Spleen (tissue), 11 donors: ENCODE results near the gene HMGCL. TPM values are rescaled to one million over a fixed set of nuclear protein-coding genes. Genes with fewer than 3 reads are reported as not detected.

Experiments
- DNase-seq: peaks from one replicate; pipeline ENCODE4 v3.0.0-alpha.2; 2020
- H3K27ac ChIP-seq, 8 donors: fragments of 200-600 bp; sonication (generic) in 7 of 8; 1 replicate in 4 of 8; 2 replicates in 4 of 8; pipeline versions ENCODE4 v1.5.0 to v1.8.0; 2016 to 2021; ENCODE audit warnings: inconsistent platforms in 4 of 8, mild to moderate bottlenecking in 4 of 8, moderate library complexity in 1 of 8
- H3K27me3 ChIP-seq, 7 donors: fragments of 200-600 bp; sonication (generic) in 6 of 7; replicated peaks in 1 of 7; 1 replicate in 4 of 7; 2 replicates in 3 of 7; pipeline versions ENCODE4 v1.5.0 to v1.8.0; 2016 to 2021; ENCODE audit warnings: inconsistent platforms in 3 of 7, mild to moderate bottlenecking in 1 of 7
- H3K36me3 ChIP-seq, 6 donors: fragments of 200-600 bp; sonication (generic) in 5 of 6; 1 replicate in 4 of 6; 2 replicates in 2 of 6; pipeline versions ENCODE4 v1.5.0 to v1.8.0; 2016 to 2021; ENCODE audit warnings: inconsistent platforms in 2 of 6
- H3K4me1 ChIP-seq, 6 donors: fragments of 200-600 bp; sonication (generic) in 5 of 6; 1 replicate in 3 of 6; 2 replicates in 3 of 6; pipeline versions ENCODE4 v1.5.0 to v1.8.0; 2016 to 2021; ENCODE audit warnings: inconsistent platforms in 3 of 6
- H3K4me3 ChIP-seq, 8 donors: fragments of 200-600 bp; sonication (generic) in 7 of 8; 1 replicate in 4 of 8; 2 replicates in 4 of 8; pipeline versions ENCODE4 v1.5.0 to v1.8.0; 2016 to 2021; ENCODE audit warnings: inconsistent platforms in 4 of 8, mild to moderate bottlenecking in 4 of 8, moderate library complexity in 2 of 8
- H3K9me3 ChIP-seq, 8 donors: fragments of 200-600 bp; sonication (generic) in 7 of 8; 1 replicate in 4 of 8; 2 replicates in 4 of 8; pipeline versions ENCODE4 v1.5.0 to v1.8.0; 2016 to 2021; ENCODE audit warnings: inconsistent platforms in 4 of 8
- POLR2A ChIP-seq, 3 donors: fragments of 450-650 bp; IDR thresholded peaks; one replicate each; pipeline ENCODE4 v1.5.1; 2017; ENCODE audit warnings: antibody characterized with exemption in 3 of 3, mild to moderate bottlenecking in 1 of 3
- POLR2AphosphoS5 ChIP-seq, 3 donors: sonication (generic); formaldehyde crosslinking; IDR thresholded peaks; one replicate each; pipeline ENCODE4 v1.5.1; 2017; ENCODE audit warnings: antibody characterized with exemption in 3 of 3
- WGBS, 5 donors: extraction: QIAGEN DNeasy Blood & Tissue Kit in 3 of 5; methylation state at CpG; one replicate each; pipeline versions ENCODE4 v1.1.5 to v1.1.7; 2013 to 2018; 5-methylcytosine and 5-hydroxymethylcytosine counted together
- intact Hi-C: fragments of 100-400 bp; cut with DNase I; formaldehyde crosslinking; loops from one replicate; pipeline ENCODE4 v1.15.0; 2023; ENCODE audit warnings: low total_unique reads
- polyA plus RNA-seq, 3 donors: library from polyadenylated mRNA; stranded (reverse); fragments of 200-250 nt; gene quantifications; one replicate each; pipeline ENCODE4 v1.2.1, GENCODE V29; 2013
- total RNA-seq, 7 donors: library from RNA; depleted of rRNA in 3 of 7; stranded (reverse); fragments of >200 nt in 3 of 7; fragmentation: NEBNext Ultra II Directional in 4 of 7; extraction: Animal tissue kit (Norgen Biotek cat#: 25700) in 4 of 7; gene quantifications; one replicate each; pipeline versions ENCODE4 v1.1.0 to v1.2.1, GENCODE V29; 2016 to 2021
- TF ChIP-seq, protein P1 (sequence below), 11 experiments: fragments of 200-600 bp in 7 of 11; fragments of 450-650 bp in 4 of 11; sonication (generic) in 4 of 11; IDR thresholded peaks in 8 of 11; conservative IDR thresholded peaks in 3 of 11; 1 replicate in 7 of 11; 2 replicates in 4 of 11; pipeline versions ENCODE4 v1.4.0 to v1.8.0; 2016 to 2021; ENCODE audit warnings: antibody characterized with exemption in 11 of 11, inconsistent platforms in 4 of 11, mild to moderate bottlenecking in 1 of 11
- donor health status: healthy with polysubstance abuse.
- donor health status: DM: no; HTN: no; CAD: no; lungs with moderate emphysema.
- donor health status: DM: no; HTN: no; CAD: no.
- donor health status: Bipolar disorder and iron deficiency.
- donor health status: healthy.
- donor health status: DM: no; HTN: no; CAD: no.
- donor health status: DM: yes; HTN: yes; CAD: no.

The HMGCL gene
- total and polyA plus RNA-seq, 10 donors, result 26.5 to 42.3 (median 34.6) TPM

DNA sequence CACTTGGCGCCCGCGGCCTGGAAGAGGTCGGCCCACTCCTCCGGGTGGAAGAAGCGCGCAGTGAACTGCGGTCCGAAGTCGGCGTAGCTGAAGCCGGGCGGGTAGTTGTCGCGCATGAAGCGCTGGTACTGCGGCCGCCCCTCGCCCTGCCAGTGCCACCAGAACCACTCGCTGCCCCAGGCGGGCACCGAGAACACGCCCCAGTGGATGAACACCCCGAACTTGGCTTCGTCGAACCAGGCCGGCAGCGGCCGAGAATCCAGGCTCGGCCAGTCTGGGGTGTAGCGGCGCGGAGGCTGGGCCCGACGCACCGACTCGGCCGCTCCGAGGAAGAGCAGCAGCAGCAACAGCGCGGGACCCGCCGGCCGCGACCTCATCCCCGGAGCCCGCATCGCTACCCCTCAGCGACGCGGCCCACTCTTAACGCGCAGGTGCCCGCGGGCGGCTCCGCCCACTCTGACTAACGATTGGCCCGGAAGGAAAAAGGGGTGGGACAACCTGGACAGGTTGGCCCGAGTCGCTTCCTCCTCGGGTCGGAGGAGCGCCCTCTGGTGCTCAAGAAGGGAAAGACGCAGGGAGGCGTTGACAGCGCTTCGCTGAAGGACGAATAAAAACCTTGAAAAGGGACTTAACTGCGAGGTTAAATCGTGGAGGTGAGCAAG, 42.8 kb upstream of the HMGCL start, which contains the start of gene FUCA1:
Gene FUCA1, minus strand, starts transcription at position 396 of the 662 bp plus-strand sequence. Its CDS starts 4 bp downstream, at position 392.
- Histone ChIP-seq H3K27ac (peak within 1 kb of the TSS; percentile 46 to 92 (median 82)), H3K4me1 (peaks cover 18 to 60% (median 38%) of the 10 kb centered on the region in 6 donors), H3K4me3 (peak within 1 kb of the TSS; percentile 58 to 98 (median 83)), H3K36me3 (peaks cover 0 to 33% (median 14%) of the 10 kb centered on the region in 6 donors), H3K9me3 (no peaks in the 10 kb centered on the region), H3K27me3 (no peaks in the 10 kb centered on the region)
- intact Hi-C loops, result no loop called here
- peak; percentile 3 to 46 (median 43) for TF ChIP-seq POLR2A (IDR thresholded peaks at IDR 0.05)
- TF ChIP-seq, protein P1, sequence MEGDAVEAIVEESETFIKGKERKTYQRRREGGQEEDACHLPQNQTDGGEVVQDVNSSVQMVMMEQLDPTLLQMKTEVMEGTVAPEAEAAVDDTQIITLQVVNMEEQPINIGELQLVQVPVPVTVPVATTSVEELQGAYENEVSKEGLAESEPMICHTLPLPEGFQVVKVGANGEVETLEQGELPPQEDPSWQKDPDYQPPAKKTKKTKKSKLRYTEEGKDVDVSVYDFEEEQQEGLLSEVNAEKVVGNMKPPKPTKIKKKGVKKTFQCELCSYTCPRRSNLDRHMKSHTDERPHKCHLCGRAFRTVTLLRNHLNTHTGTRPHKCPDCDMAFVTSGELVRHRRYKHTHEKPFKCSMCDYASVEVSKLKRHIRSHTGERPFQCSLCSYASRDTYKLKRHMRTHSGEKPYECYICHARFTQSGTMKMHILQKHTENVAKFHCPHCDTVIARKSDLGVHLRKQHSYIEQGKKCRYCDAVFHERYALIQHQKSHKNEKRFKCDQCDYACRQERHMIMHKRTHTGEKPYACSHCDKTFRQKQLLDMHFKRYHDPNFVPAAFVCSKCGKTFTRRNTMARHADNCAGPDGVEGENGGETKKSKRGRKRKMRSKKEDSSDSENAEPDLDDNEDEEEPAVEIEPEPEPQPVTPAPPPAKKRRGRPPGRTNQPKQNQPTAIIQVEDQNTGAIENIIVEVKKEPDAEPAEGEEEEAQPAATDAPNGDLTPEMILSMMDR (IDR thresholded peaks at IDR 0.05 in 8 of 11, conservative IDR thresholded peaks at IDR 0.05 in 3 of 11), result peak; percentile 97 to 99 (median 98)
- peak; percentile 91 to 95 (median 95) for TF ChIP-seq POLR2AphosphoS5 (IDR thresholded peaks at IDR 0.05)
- DNase-seq, result peak; percentile 98
- 0 to 1% (median 1%) methylated on average over 32 to 71 of the region's 71 CpGs for WGBS, 5 donors

DNA sequence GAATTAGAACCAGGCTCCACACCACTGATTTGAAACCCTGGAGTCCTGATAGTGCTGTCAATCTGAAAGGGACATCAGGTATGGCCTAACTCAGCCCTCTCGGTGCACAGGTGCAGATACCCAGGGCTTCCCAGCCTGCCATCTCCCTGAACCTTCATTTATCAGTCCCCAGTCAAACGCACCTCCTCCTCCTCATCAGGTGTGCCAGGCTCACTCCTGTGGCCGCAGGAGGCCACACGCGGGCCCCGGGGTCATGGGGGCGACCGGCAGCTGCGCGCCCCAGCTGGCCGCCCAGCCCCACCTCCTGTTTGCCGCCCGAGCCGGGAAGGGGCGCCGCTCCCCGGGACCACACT, 42.3 kb upstream of the HMGCL start:
- peaks cover 0 to 33% (median 18%) of the 10 kb centered on the region in 6 donors for H3K36me3 ChIP-seq
- peak overlapping the region; percentile 58 to 98 (median 83) for H3K4me3 ChIP-seq
- no peak for TF ChIP-seq POLR2AphosphoS5 (IDR thresholded peaks at IDR 0.05)
- no peak for TF ChIP-seq POLR2A (IDR thresholded peaks at IDR 0.05)
- TF ChIP-seq, protein P1 (IDR thresholded peaks at IDR 0.05 in 8 of 11, conservative IDR thresholded peaks at IDR 0.05 in 3 of 11), result no peak
- peaks cover 18 to 60% (median 38%) of the 10 kb centered on the region in 6 donors for H3K4me1 ChIP-seq
- H3K27ac ChIP-seq, result peak overlapping the region in 7 of 8 donors; percentile 73 to 92 (median 83)
- H3K9me3 ChIP-seq, result no peaks in the 10 kb centered on the region
- H3K27me3 ChIP-seq, result no peaks in the 10 kb centered on the region
- no peak for DNase-seq
- intact Hi-C loops, result no loop called here
- WGBS, 5 donors, result 3 to 7% (median 4%) methylated on average over 15 to 17 of the region's 17 CpGs; no CpG with 5 or more reads in 1 of the 5 donors

DNA sequence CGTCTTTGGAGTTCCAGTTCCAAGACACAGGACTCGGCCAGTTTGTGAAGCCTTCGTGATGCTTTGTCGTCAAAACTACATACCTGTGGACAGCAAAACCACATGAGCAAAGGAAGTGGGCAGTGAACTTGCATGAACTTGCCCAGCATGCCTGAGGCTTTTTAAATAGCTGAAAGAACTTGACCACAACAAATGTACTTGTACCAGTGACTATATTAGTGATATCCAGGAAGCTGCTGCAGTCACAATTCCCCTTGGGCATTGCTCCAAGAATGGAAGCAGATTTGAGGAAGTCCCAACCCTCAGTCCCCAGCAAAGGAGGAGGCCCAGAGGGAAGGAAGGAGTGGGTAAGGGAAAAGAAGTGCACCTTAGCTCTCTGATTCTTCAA, 40.3 kb upstream of the HMGCL start:
- DNase-seq, result no peak
- Histone ChIP-seq H3K27ac (peak overlapping the region in 3 of 8 donors; percentile 19 to 44 (median 25)), H3K4me1 (peaks cover 18 to 59% (median 38%) of the 10 kb centered on the region in 6 donors), H3K9me3 (no peaks in the 10 kb centered on the region), H3K36me3 (peaks cover 0 to 49% (median 30%) of the 10 kb centered on the region in 6 donors), H3K4me3 (peak overlapping the region in 1 of 8 donors; percentile 95), H3K27me3 (no peaks in the 10 kb centered on the region)
- 57 to 72% (median 66%) methylated on average over 4 of the region's 4 CpGs for WGBS, 5 donors
- no peak for TF ChIP-seq POLR2AphosphoS5 (IDR thresholded peaks at IDR 0.05)
- no peak for TF ChIP-seq POLR2A (IDR thresholded peaks at IDR 0.05)
- TF ChIP-seq, protein P1 (IDR thresholded peaks at IDR 0.05 in 8 of 11, conservative IDR thresholded peaks at IDR 0.05 in 3 of 11), result no peak
- intact Hi-C loops, result no loop called here

DNA sequence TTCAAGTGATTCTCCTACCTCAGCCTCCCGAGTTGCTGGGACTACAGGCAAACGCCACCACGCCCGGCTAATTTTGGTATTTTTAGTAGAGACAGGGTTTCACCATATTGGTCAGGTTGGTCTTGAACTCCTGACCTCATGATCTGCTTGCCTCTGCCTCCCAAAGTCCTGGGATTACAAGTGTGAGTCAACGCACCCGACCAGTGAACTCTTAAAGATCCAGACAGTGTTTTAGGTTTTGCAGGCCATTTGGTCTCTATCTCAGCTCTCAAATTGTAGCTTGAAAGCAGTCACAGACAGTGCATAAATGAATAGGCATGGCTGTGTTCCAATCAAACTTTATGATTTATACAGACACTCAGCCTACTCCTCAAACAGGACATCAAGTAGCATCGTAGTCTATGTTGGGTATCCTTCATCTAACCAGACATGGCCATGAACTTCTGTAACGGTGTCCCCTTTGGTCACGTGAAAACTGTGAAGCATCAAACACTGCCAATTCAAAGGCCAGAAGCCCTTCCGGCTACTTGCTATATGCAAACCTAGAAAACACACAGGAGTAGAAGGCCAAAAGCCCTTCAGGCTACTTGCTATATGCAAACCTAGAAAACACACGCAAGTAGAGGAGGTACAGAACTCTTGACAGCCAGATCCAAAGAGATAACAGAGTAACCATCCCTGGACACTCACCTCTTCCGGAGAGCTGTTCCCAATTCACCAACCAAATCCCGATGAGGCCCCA, 39.7 kb upstream of the HMGCL start:
- H3K9me3 ChIP-seq, result no peaks in the 10 kb centered on the region
- H3K4me3 ChIP-seq, result no peak overlapping the region
- intact Hi-C loops, result no loop called here
- WGBS, 5 donors, result 90 to 97% (median 92%) methylated on average over 13 of the region's 13 CpGs
- H3K27me3 ChIP-seq, result no peaks in the 10 kb centered on the region
- peak overlapping the region in 3 of 8 donors; percentile 19 to 44 (median 25) for H3K27ac ChIP-seq
- TF ChIP-seq, protein P1 (IDR thresholded peaks at IDR 0.05 in 8 of 11, conservative IDR thresholded peaks at IDR 0.05 in 3 of 11), result no peak
- TF ChIP-seq POLR2AphosphoS5 (IDR thresholded peaks at IDR 0.05) (no peak), POLR2A (IDR thresholded peaks at IDR 0.05) (no peak)
- H3K36me3 ChIP-seq, result peaks cover 0 to 55% (median 32%) of the 10 kb centered on the region in 6 donors
- peaks cover 18 to 54% (median 38%) of the 10 kb centered on the region in 6 donors for H3K4me1 ChIP-seq
- DNase-seq, result no peak
